GM21786 (cell line): ENCODE results near the gene TUBGCP4.

Experiments
- ATAC-seq: cut with Tn5 transposase; IDR thresholded peaks from one replicate; pipeline ENCODE4 v1.9.1; 2021; ENCODE audit not compliant: unreplicated experiment

Gene TUBGCP4

GRCh38 chr15:43403616-43404015, 32.7 kb downstream of the TUBGCP4 start:
- ATAC-seq: no peak

DNA sequence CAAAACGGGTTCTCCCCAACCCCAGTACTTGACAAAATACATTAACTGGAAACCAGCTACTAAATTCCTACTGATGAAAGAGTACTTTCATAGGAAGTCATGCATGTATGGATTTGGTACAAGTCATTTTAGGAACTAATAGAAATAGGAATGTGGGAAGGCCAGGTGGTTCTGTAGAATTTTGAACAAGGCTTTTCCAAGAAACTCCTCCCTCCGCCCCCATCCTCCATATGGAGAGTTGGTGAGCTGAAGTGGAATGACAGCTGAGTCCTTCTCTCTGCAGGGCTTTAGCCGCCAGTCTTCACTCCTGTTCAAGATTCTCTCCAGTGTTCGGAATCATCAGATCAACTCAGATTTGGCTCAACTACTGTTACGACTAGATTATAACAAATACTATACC, 33.2 kb downstream of the TUBGCP4 start:
- ATAC-seq: no peak

- ATAC-seq: no peak
Measured at GRCh38 chr15:43406189-43406588, 35.3 kb downstream of the TUBGCP4 start.

GRCh38 chr15:43406808-43407207, 35.9 kb downstream of the TUBGCP4 start:
- ATAC-seq: no peak

- ATAC-seq: no peak
Measured at GRCh38 chr15:43408789-43409188, 37.9 kb downstream of the TUBGCP4 start.

DNA sequence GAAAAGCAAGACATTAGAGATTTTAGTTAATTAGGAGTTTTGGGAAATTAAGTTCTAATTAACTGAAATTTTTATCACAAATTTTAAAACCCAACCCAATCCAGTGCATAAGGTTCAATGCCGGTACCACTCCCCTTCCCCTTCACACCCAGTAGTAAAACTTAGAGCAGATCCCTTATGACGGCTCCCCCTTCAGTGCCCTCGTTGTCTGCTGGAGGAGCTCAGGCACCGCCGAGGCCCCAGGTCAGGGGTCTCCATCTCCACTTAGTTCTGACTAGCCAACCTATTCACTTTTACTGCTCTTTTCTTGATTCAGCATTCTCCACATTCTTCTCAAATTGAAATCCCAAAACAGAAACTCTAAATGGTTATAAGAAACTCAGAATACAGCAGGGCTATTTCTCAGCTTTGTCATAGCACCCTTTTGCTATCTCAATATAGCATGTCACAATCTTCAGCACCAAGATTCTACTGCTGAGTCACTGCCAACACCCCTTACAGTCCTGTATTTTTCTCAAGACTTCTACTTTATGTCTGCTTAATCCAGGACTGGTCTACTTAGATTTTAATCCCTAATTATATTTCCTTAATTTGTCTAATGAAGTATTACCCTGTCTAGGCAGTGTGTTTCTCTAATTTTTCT, 39.8 kb downstream of the TUBGCP4 start:
- ATAC-seq: no peak

- no peak for ATAC-seq
Measured at GRCh38 chr15:43412096-43412495, 41.2 kb downstream of the TUBGCP4 start.

DNA sequence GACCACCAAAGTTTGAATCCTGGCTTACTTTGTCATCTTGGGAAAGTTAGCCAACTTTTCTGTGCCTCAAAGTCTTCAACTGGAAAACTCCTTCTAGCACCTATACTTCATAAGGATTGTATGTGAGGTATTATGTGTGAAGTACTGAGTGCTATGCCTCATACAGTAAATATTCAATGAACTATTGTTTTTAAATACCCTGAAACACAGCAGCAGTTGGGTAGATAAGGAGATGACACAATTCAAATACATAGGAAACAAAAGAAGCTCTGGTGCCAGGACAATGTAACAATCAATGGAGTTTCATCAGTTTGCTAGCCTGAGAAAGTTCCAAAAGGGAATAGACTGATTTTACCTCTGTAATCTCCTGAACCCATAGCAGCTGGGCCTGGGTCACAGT, 43.3 kb downstream of the TUBGCP4 start:
- no peak for ATAC-seq

GRCh38 chr15:43420435-43420834, 49.5 kb downstream of the TUBGCP4 start:
- ATAC-seq: no peak

- ATAC-seq: no peak
Measured at GRCh38 chr15:43420876-43421275, 50.0 kb downstream of the TUBGCP4 start.

GRCh38 chr15:43423793-43424192, 52.9 kb downstream of the TUBGCP4 start:
- no peak for ATAC-seq

DNA sequence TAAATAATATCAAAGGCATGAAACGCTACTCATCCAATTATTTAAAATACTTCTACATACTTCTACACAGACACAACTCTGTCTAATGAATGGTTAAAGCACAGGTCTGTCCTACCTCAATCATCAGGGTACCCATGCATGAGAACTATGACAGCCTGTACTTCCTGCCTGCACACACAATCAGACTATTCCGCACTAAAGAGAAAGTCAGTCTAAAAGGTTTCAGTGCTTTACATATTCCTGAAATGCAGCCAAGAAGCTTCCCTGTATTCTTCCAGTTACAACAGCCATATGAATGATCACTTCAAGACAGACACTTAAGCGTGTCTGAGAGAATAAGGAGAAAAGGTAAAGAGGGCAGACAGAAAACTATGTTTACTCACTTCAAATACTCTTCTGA, 58.8 kb downstream of the TUBGCP4 start:
- ATAC-seq: no peak

GRCh38 chr15:43433165-43433564, 62.3 kb downstream of the TUBGCP4 start:
- ATAC-seq: no peak

DNA sequence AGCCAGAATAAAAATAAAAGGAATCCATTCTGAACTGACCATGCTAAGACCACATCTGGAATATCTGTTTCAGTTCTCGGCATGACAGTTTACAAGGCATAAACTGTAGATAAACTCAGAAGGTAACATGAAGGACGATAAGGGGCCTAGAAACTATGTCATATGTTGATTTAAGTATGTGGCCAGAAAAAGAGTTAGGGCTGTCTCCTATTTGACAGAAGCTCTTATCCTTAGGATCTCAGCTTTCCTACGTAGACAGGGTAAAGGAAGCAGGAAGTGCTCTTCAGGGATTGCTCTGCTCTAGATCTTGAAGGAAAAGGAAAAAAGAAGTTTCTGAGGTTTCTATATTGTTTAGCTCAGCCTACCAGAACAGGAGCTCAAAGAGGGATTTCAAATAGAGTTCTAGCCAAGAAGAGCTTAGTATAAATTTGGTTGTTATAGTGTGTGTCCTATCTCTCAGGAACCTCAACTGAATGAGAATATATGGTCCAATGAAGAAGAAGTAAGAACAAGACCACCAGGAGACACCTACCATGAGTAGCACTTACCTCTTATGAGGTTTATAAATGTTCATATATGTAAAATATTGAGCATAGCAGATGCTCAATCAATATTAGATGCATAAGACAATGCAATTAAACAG, 62.9 kb downstream of the TUBGCP4 start:
- no peak for ATAC-seq

GRCh38 chr15:43434446-43434845, 63.5 kb downstream of the TUBGCP4 start:
- no peak for ATAC-seq

GRCh38 chr15:43436395-43436794, 65.5 kb downstream of the TUBGCP4 start:
- ATAC-seq: no peak

- ATAC-seq: no peak
Measured at GRCh38 chr15:43439268-43439667, 68.4 kb downstream of the TUBGCP4 start.

GRCh38 chr15:43440721-43441281, 69.9 kb downstream of the TUBGCP4 start:
- ATAC-seq: no peak

- no peak for ATAC-seq
Measured at GRCh38 chr15:43441316-43441715, 70.4 kb downstream of the TUBGCP4 start.

DNA sequence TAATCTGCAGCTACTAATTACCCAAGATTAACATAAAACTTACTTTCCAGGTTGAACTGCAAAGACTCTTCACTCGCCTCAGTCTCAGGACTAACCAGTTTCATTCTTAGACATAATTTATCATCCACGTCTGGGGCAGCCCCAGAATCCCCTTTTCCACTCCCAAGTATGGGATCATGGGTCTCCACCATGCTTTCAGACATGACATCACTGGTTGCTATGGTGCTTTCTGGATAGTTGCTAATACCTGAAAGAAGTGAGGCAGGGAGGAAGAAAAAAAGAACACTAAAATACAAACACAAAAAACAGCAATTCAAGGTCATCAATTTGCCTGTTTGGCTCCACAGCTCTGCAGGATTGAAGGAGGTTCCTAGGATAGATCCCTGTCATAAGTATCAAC, 75.4 kb downstream of the TUBGCP4 start:
- ATAC-seq: no peak

DNA sequence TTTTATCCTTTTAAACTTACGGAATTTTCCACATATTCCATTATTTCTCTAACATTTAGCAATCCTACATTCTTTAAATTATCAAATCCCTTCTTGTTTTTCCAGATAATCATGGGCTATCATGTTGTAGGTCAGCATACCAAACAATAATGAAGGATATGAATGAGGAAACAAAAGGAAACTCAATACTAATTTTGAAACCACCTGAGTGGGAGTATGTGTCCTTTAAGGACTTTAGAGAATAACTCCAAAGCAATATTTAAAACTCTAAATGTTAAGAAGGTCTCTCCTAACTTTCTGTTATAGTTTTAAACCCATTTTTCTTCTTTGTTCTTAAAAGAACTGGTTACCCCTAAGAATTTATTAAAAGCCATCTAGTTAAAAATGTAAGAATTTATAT, 79.1 kb downstream of the TUBGCP4 start:
- ATAC-seq: no peak
